ENCODE results near the gene CNOT10. TPM values are rescaled to one million over a fixed set of nuclear protein-coding genes. Genes with fewer than 3 reads are reported as not detected.

Gene CNOT10
- total RNA-seq, 1 donor from 2014 or later: 48.7 TPM

GRCh38 chr3:32759342-32759741, 74.4 kb downstream of the CNOT10 start:
- Mint-ChIP-seq H3K9me3 (no peaks in the 10 kb centered on the region), H3K27ac (no peak overlapping the region), H3K27me3 (ENCODE audit: low read depth) (no peaks in the 10 kb centered on the region), H3K36me3 (peaks cover 13% of the 10 kb centered on the region), H3K4me3 (no peak overlapping the region), H3K4me1 (no peaks in the 10 kb centered on the region)
- no peak for DNase-seq (ENCODE audit: low spot score in 2 of 2, unreplicated experiment in 2 of 2)
- no peak for TF ChIP-seq CTCF (IDR thresholded peaks at IDR 0.05; ENCODE audit: unreplicated experiment)

GRCh38 chr3:32764481-32764880, 79.5 kb downstream of the CNOT10 start:
- no peak for DNase-seq (ENCODE audit: low spot score in 2 of 2, unreplicated experiment in 2 of 2)
- H3K4me1 Mint-ChIP-seq: no peaks in the 10 kb centered on the region
- H3K27me3 Mint-ChIP-seq (ENCODE audit: low read depth): no peaks in the 10 kb centered on the region
- no peak overlapping the region for H3K4me3 Mint-ChIP-seq
- peaks cover 28% of the 10 kb centered on the region for H3K36me3 Mint-ChIP-seq
- H3K27ac Mint-ChIP-seq: no peak overlapping the region
- no peak for TF ChIP-seq CTCF (IDR thresholded peaks at IDR 0.05; ENCODE audit: unreplicated experiment)
- no peaks in the 10 kb centered on the region for H3K9me3 Mint-ChIP-seq

GRCh38 chr3:32778389-32778788, 93.4 kb downstream of the CNOT10 start:
- H3K27ac Mint-ChIP-seq: no peak overlapping the region
- peaks cover 21% of the 10 kb centered on the region for H3K36me3 Mint-ChIP-seq
- DNase-seq (ENCODE audit: low spot score in 2 of 2, unreplicated experiment in 2 of 2): no peak
- peaks cover 16% of the 10 kb centered on the region for H3K27me3 Mint-ChIP-seq (ENCODE audit: low read depth)
- H3K4me1 Mint-ChIP-seq: peaks cover 4% of the 10 kb centered on the region
- no peak for TF ChIP-seq CTCF (IDR thresholded peaks at IDR 0.05; ENCODE audit: unreplicated experiment)
- H3K4me3 Mint-ChIP-seq: no peak overlapping the region
- H3K9me3 Mint-ChIP-seq: no peaks in the 10 kb centered on the region

- peaks cover 4% of the 10 kb centered on the region for H3K4me1 Mint-ChIP-seq
- H3K27me3 Mint-ChIP-seq (ENCODE audit: low read depth): peaks cover 16% of the 10 kb centered on the region
- H3K27ac Mint-ChIP-seq: no peak overlapping the region
- H3K36me3 Mint-ChIP-seq: peaks cover 9% of the 10 kb centered on the region
- peak overlapping the region; percentile 82 for H3K4me3 Mint-ChIP-seq
- no peak for DNase-seq (ENCODE audit: low spot score in 2 of 2, unreplicated experiment in 2 of 2)
- TF ChIP-seq CTCF (IDR thresholded peaks at IDR 0.05; ENCODE audit: unreplicated experiment): no peak
- H3K9me3 Mint-ChIP-seq: no peaks in the 10 kb centered on the region
Observed at GRCh38 chr3:32780071-32780734, 95.2 kb downstream of the CNOT10 start.

- Mint-ChIP-seq H3K4me3 (peak overlapping the region; percentile 82), H3K27me3 (ENCODE audit: low read depth) (peaks cover 16% of the 10 kb centered on the region), H3K27ac (peak overlapping the region; percentile 80), H3K9me3 (no peaks in the 10 kb centered on the region), H3K36me3 (peaks cover 5% of the 10 kb centered on the region), H3K4me1 (peaks cover 4% of the 10 kb centered on the region)
- DNase-seq (ENCODE audit: low spot score in 2 of 2, unreplicated experiment in 2 of 2): peak; percentile 38 to 78
- no peak for TF ChIP-seq CTCF (IDR thresholded peaks at IDR 0.05; ENCODE audit: unreplicated experiment)
Observed at GRCh38 chr3:32780735-32781210, 95.8 kb downstream of the CNOT10 start.

All from mesothelial cell of epicardium (in vitro differentiated cells).